ENCODE results near the gene LENEP.

- TF ChIP-seq, protein P1, sequence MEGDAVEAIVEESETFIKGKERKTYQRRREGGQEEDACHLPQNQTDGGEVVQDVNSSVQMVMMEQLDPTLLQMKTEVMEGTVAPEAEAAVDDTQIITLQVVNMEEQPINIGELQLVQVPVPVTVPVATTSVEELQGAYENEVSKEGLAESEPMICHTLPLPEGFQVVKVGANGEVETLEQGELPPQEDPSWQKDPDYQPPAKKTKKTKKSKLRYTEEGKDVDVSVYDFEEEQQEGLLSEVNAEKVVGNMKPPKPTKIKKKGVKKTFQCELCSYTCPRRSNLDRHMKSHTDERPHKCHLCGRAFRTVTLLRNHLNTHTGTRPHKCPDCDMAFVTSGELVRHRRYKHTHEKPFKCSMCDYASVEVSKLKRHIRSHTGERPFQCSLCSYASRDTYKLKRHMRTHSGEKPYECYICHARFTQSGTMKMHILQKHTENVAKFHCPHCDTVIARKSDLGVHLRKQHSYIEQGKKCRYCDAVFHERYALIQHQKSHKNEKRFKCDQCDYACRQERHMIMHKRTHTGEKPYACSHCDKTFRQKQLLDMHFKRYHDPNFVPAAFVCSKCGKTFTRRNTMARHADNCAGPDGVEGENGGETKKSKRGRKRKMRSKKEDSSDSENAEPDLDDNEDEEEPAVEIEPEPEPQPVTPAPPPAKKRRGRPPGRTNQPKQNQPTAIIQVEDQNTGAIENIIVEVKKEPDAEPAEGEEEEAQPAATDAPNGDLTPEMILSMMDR (IDR thresholded peaks at IDR 0.05; ENCODE audit: insufficient read depth, low read depth, low read length): no peak
- TF ChIP-seq EZH2 (IDR thresholded peaks at IDR 0.05; ENCODE audit: insufficient read depth, low read length): no peak
Measured at GRCh38 chr1:154953611-154954038, 39.8 kb upstream of the LENEP start.
